NCI-H1694 (cell line): ENCODE measurements around the gene MED27.
"Not testable (repeated sequence)": the region's sequence is repeated elsewhere in the genome, so short reads cannot be mapped to it uniquely, and the experiment has no call there.

Source experiments
- DNase-seq: peaks from one replicate; lab custom pipeline; 2025; lab: John Stamatoyannopoulos, UW

Gene MED27

GRCh38 chr9:132077881-132078698 lies 1.6 kb downstream of the MED27 start:
- no peak for DNase-seq

DNA sequence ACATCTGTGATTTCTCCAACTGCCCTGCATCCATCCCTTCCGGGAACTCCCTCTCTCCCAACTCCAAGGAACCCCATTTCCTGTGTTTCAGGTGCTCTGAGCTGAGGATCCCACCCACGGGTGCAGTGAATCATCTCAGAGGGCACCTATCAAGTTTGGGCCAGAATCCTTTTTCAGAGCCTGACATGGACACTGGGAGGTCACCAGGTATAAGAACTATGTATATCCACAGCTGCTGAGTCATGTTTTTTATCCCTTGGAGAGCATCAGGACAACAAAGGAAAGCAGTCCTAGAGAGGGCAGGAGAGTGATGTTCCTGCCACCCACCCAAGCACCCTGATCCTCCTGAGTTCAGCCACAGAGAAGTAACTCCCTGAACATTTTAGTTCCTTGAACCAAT lies 3.8 kb downstream of the MED27 start:
- DNase-seq: no peak

GRCh38 chr9:132074736-132075135 lies 4.9 kb downstream of the MED27 start:
- no peak for DNase-seq

DNA sequence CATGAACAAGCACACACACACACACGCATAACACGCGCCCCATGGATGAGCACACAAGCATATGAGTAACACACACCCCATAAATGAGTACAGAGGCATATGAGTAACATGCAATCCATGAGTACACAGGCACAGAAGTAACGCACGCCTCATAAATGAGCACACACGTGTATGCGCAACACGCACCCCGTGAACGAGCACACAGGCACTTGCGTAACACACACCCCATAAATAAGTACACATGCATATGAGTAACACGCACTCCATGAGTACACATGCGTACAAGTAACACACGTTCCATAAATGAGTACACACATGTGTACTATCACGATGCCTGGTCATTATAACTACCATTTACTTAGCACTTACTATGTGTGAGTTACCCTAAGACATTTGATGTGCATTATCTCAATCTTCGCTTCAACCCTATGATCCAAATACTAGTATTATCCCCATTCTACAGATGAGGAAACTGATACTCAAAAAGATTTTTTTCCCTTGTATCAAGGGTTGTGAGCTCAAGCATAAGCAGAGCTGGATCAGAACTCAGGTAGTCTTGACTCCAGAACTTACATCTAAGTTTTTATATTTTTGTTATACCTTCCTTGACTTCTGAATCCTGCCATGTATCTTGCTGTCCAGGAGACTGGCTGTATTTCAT lies 7.7 kb downstream of the MED27 start:
- no peak for DNase-seq

GRCh38 chr9:132069046-132069898 lies 10.4 kb downstream of the MED27 start:
- no peak for DNase-seq

DNA sequence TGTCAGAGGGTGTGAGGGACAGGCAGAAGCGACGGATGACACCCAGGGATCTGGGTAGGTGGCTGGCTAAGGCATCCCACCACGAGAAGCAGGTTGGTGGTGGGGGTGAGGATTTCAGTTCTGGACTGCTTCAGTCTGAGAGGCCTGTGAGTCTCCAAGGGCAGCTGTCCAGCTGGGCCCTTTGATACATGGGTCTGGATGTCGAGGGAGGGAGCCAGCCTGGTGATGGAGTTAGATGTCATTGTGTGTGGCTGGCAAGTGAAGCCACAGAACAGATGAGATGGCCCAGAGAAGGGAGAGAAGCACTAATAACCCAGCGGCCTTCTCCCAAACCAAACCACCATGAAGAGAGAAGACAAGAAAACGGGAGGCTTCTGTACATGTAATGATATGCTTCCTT lies 11.1 kb downstream of the MED27 start:
- no peak for DNase-seq

- no peak for DNase-seq
Observed at GRCh38 chr9:132066511-132066910, 13.2 kb downstream of the MED27 start.

DNA sequence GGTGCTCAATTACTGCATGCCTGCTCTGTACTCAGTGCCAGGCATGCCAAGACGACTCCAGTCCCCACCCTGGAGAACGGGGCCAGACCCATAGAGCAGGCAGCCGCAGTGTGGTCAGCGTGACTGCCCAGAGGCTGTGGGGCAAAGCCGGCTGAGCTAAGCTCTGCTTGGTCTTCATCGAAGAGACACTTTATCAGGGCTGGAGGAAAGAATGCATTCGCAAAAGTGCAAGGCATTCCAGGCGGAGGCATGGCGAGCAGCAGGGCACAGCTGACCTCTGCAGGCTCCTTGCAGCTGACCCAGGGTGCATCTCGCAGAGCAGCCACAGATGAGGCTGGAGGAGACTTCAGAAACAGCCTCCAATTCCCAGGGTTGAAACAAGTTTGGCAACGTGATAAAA lies 13.6 kb downstream of the MED27 start:
- no peak for DNase-seq

DNA sequence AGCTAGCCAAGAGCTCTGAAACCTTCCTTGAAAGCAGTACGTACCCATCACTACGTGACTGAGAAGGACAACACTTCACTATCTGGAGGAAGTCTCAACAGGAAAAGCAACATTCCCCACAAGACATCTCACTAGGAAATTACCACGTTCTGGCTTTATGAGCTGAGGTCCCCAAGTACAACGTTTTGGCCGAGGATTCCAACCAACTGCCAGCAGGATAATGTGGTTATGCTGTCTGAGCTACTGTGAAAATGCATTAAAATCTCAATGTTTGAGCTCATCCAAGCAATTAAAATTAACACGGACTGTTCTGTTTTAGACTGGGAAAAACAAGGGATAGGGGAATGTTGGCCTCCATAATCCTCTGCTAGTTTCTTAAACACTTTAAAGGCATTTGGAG lies 16.4 kb downstream of the MED27 start:
- no peak for DNase-seq

- no peak for DNase-seq
Observed at GRCh38 chr9:132062806-132063205, 16.9 kb downstream of the MED27 start.

- DNase-seq: no peak
Observed at GRCh38 chr9:132061526-132061925, 18.1 kb downstream of the MED27 start.

DNA sequence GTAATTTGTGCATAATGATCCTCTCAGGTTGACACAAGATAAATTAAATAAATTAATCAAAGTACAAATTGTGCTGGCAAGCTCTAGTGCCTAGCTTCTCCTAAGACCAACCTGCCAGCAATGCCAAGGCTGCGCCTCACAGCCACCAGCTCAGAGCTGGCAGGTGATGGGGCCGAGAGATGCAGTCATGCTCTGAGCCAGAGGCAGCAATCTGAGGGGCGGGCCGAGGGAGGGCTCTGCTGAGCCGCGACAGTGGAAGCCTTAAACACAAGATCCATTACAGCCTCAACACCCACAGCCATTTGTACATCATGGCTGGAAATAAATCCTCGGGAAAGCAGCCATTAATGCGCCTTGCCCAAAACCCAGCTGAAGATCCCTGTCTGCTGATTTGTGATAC lies 20.3 kb downstream of the MED27 start:
- no peak for DNase-seq

GRCh38 chr9:132058226-132058625 lies 21.4 kb downstream of the MED27 start:
- DNase-seq: not testable (repeated sequence)

GRCh38 chr9:132056717-132057560 lies 22.7 kb downstream of the MED27 start:
- no peak for DNase-seq

DNA sequence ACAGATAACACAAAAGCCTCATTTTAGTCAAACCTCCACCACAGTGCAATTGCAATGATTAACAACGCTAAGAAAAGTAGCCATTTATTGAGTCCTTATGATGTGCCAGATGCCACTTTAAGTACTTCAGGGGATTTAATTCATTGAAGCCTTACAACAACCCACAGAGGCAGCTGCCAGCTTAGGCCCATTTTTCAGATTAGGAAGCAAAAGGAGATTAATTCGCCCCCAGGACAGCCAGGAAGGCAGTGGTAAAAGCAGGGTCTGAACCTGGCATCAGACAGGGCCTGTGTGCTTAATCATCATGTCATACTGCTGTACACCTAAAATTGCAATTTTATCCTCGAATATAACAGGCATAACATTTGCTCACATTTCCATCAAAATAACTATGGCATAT lies 23.9 kb downstream of the MED27 start:
- DNase-seq: no peak

DNA sequence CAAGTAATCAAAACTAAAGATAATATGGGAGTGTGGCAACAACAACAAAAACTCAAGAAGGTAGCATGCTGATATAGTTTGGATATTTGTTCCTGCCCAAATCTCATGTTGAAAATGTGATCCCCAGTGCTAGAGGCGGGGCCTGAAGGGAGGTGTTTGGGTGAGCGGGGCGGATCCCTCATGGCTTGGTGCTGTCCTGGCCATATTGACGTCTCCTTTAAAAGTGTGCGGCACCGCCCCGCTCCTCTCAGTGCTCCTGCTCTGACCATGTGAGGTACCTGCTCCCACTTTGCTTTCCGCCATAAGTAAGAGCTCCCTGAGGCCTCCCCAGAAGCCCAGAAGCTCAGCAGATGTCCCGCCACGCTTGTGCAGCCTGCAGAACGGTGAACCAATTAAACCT lies 25.6 kb downstream of the MED27 start:
- DNase-seq: no peak

GRCh38 chr9:132049900-132050299 lies 29.8 kb downstream of the MED27 start:
- no peak for DNase-seq

DNA sequence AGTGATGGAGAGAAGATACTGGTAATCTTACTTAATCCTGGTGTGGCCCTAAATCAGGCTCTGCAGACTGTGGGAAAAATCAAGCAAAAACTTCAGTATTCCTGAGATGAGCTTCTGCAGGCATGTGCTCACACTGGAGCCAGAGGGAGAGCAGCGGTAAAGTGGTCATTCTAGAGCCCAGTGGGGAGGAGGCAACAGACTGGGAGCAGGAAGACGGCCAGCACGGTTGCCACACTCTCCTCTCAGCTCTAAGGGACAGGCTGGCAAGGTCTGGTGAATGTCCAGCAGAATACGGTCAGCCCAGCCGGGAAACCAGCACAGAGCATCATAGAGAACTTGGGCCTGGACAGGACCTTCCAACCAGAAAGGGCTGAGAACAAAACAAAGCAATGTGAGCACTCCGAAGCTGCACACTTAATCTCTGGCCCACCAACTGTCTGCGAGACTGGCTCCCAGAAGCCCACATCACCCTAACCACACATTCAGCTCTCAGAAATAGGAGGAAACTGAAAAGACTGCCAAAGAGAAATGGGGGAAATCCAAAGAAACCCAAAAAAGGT lies 30.3 kb downstream of the MED27 start:
- DNase-seq: no peak

DNA sequence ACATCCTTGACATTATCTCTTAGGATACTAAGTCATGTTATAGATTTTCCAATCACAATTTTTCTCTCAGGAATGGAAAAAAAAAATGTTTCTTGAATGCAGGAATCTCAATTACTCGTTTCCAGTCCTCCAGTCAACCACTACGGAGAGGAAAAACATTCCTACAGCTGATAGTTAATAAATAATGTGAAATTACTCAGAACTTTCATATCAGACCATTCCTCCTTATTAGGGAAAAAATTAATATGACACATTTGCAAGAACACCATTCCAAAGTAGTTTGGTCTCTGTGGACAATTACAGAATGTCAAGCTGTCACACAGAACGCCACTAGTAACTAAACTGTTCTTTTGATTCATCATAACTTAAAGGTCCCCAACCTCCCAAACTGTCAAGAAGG lies 31.5 kb downstream of the MED27 start:
- DNase-seq: no peak

DNA sequence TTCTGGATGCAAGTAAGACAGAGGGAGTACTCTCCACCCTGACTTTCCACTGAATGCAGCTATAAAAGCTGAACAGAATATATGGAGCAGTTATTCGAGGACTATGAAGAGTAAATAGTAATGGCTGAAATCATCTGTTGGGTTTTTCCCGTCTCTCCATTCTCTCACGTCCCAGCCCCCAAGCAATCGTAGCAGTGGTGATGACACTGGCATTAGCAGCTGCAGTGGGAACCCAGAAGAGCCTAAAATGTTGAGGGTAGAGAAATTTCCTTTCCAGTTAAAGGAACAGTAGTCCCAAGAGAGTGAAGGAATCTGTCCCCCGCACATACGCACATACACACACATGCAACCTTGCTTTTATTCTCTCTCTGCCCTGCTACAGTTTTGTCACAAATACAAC lies 33.2 kb downstream of the MED27 start:
- no peak for DNase-seq

DNA sequence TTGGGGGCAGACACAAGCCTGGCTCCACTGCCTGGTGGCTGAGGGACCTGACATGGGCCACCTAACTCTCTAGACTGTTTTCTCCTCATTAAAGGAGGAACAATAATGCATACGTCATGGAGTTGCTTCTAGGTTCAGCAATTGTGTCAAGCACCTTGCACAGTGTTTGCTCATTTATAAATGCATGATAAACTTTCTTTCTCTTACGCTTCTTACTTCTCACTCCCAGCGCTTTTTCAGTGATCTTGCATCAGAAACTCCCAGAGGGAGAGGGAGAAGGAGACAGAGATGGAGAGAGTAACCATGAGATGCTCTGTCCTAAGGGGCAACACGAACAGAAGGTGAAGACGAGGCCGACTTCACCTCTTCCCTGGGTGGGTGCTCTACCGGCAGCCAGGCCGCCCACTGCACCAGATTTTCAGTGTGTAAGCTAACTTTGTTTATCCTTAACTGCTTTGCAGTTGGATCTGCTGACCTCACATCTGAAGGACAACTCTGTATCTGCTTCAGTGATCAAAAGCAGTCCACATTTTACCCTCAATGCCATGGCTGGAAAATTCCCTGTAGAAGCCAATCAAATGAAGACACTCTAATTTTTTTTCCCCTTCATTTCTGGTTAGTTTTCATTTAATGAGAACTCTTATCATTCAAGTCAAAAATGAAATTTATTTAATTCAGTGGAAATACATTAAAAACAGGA lies 35.3 kb downstream of the MED27 start:
- no peak for DNase-seq
